ENCODE measurements around the gene ICE2.

The ICE2 gene

DNA sequence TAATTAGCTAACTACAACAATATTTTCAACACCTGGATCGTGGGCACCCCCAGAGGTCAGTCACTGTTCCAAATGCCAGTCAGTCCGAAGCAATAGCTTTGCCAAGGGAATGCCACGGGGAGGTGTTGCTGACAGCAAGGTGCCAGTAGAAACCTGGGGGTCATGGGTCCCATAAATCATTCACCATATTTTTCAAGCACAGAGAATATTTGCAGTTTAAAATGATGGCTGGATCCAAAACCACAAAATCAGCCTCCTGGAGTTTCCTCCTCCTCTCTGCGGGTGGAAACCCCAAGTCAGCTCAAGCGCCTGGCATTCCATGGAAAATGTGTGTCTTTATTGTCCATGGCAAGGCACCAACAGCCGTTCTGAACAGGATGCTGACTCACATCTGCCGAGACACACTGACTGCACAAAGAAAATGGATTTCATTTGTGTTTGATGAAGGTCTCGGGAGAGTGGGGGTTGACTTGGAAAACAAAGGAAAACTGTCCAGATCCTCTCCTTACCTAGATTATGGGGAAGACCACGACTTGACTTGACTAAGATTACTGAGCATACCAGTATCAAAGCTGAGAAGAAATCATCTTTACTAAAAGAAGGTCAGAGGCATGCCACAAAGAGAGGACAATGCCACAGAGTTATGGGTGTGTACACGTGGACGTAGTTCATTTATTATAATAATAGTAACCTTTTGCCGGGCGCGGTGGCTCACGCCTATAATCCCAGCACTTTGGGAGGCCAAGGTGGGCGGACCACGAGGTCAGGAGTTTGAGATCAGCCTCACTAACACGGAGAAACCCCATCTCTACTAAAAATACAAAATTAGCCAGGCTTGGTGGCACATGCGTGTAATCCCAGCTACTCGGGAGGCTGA is 107.5 kb downstream of the ICE2 start:
- DNase-seq (ENCODE audit: low read depth in 3 of 3): no peak

DNA sequence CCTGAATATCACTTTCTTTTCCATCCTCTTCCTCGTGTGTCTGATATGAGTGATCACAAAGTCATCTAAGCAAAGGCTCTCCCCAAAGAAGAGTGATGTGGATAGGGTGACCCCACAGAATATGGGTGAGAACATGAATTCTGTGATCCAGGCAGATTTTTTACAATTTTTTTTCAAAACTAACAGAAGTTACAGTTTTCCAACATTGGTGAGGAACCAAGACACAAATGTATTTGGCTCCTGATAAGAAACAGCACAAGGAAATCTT is 108.1 kb downstream of the ICE2 start:
- DNase-seq (ENCODE audit: low read depth in 3 of 3): no peak

GRCh38 chr15:60370105-60370868 is 108.7 kb downstream of the ICE2 start:
- DNase-seq (ENCODE audit: low read depth in 3 of 3): no peak

DNA sequence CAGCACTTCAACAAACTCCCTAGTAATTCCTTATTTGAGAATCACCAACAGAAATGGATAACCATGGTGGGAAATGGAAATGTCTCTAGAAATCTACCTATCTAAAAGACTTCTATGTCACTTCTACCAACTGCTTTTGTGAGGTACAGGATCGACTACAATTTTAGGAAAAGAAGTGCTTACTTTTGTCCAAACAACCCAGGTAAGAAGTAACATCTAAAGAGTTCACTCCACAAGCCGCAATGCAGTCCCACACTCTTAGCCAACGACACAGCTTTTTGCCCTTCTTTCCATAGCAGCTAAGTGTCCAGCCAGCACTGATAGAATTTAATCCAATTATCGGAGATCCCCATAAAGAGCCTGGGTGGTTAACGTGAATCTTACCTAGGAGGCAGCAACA is 109.2 kb downstream of the ICE2 start:
- no peak for DNase-seq (ENCODE audit: low read depth in 3 of 3)

Measured in stimulated activated CD4-positive, alpha-beta T cell treated with anti-CD3 and anti-CD28 coated beads, TNF-alpha, amount 100 ng/mL, for 48 hours (primary cell).